ENCODE results near the gene ZNF710.

ZNF710 gene

DNA sequence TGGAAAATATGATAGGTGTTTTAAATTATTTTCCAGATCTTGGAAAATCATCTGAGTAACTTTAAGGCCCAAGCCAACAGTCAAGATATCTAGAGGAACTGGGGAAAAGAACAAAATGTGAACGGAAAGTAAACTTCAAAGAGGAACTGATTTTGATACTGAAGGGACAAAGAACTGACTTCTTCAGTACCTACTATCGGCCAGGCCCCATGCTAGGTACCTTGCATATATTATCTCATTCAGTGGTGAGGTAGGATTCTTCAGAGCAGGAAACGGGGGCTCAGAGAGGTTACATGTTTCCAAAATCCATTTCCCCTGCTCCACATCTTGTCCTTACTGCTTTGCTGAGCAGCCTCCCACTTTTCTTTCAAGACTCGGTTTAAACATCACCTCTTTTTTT is 9.8 kb upstream of the ZNF710 start:
- no peak for DNase-seq (ENCODE audit: low read depth in 2 of 2)

DNA sequence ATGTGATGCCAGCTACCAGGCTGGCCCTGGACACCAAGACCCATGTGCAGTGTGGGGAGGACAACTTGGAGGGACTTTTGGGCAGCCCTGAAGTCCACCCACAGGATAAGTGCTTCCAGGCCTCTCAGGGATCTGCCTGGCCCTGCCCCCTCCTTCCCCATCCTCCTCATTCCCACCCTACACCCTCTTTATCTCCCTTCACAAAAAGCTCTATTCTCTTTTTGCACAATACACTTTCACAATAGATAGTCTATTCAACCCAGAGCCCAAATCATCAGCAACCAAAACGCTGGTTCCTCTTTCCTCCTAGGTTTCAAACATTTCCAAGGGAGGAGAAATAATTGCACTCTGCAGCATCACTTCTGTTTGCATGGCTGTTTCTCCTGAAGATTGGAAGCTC is 7.8 kb upstream of the ZNF710 start:
- DNase-seq (ENCODE audit: low read depth in 2 of 2): no peak

DNA sequence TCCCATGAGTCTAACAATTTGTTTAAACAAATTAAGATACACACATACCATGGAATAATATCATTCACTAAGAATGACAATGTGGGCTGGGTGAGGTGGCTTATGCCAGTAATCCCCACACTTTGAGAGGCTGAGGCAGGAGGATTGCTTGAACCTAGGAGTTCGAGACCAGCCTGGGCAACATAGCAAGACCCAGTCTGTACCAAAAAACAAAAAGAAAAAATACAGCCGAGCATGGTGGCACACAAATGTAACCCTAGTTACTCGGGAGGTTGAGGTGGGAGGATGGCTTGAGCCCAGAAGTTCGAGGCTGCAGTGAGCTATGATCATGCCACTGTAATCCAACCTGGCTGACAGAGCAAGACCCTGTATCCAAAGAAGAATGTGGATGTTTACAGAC is 4.0 kb upstream of the ZNF710 start:
- DNase-seq (ENCODE audit: low read depth in 2 of 2): no peak

DNA sequence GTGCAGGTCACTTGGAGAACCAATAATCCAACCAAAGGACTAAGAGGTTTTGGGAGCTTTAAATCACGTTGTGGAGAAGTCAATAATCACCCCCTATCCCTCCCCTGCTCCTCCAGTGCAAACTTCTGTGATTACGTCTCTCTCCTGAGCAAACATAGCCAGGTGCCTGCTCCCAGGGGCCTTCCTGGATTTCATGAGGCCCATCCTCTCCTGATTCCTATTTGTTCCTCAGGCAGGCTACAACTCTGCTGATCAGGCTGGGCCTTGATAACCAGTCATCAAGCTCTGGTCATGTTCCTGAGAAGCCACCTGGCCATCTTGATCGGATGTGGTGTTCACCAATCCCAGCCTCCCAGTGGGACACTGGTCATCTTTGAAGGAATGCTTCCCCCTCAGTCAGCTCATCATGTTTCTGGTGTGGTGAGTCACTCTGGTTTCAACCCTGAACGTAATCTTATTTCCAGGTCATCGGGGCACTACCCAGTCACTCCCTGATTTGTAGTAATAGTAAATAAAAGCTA is 2.9 kb upstream of the ZNF710 start:
- DNase-seq (ENCODE audit: low read depth in 2 of 2): no peak

DNA sequence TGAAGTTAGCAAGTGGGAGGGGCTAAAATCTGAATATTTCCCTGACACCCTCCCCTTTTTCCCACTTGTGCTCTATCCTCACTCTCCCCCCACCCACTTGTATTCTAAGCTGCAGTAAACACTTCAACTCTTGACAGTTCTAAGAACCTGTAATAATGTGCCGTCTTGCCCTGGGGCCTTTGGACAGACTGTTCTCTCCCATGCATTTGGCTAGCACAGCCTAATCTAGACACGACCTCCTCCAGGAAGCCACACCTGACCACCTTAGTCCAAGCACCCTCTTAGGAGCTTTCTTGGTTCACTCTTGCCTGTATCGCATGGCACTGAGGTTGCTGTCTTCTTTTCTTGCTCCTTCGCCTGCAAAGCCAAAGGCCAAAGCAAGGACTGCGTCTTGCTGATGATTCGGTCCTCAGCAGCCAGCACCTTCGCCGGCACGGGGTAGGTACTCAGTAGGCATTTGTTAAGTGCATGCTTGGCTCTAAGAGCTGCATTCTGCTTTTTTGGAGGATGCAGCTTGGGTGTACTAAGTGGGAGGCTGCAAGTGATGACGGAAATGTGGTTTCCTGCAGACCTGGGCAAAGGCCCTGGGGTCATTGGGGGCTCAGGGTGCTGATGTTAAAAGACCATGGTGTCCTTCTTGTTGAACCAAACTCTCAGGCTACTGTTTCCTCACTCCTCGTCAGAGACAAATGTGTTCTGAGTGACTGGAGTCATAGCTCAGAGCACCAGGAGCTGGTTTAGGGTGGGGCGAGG is 2.0 kb upstream of the ZNF710 start:
- no peak for DNase-seq (ENCODE audit: low read depth in 2 of 2)

DNA sequence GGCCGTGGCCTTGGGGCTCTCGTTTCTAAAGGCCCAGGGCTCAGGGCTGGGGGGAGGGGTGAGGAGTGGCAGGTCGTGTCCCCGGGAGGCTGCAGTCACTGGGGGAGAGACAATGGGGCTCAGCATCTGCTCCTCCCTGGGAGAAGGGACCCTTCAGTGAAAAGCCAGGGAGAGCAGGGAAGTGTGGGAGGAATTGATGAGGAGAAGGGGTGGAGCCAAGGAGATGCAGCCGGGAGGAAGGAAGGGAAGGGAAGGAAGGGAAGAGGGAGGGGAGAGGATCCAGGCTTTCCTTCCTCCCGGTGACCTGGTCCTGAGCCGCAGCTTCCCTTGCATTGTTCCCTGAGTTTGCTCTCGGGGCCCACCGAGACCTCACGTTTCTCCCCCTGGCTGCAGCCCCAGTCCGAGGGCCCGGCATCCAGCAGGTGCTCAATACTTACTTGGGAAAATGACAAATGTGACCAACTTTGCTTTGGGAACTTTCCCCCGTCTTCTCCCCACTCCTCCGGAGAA is 1.4 kb upstream of the ZNF710 start:
- DNase-seq (ENCODE audit: low read depth in 2 of 2): no peak

DNA sequence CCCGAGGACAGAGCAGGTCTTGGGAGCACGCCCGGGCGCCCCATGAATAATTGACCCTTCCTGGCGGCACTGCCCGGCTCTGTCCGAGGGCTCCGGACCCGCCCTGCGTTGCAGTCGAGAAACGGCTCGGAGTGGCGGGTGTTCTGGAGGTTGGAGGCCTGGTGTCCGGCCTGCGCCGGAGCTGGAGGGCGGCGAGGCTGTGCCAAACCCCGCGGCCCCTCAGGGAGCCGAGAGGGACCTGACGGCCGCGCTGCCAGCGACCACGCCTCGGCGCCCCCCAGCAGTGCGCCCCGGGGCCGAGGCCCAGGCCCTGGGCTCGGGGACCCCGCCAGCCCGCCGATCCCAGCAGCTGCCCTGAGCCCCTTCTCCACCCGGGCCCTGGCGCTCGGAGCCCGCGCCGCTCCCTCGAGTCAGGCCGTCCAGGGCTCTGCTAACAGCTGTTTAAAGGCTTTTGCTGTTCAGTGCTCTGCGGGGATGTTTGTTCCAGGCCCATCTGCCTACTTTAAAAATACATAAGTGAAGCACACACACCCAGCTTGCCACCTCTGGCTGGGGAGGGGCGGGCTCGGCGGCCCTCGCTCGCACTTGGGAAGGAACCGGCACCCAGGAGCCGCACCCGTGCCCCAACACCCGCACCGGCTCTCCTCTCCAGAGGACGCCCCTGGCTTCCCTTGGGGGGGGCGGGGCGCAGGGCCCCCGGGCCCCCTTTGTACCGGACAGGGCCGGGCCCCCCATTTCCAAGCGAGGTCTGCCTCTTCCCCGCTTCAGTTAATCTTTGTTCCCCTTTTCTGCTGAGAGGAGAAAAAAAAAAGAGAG is 730 bp upstream of the ZNF710 start:
- DNase-seq (ENCODE audit: low read depth in 2 of 2): no peak

DNA sequence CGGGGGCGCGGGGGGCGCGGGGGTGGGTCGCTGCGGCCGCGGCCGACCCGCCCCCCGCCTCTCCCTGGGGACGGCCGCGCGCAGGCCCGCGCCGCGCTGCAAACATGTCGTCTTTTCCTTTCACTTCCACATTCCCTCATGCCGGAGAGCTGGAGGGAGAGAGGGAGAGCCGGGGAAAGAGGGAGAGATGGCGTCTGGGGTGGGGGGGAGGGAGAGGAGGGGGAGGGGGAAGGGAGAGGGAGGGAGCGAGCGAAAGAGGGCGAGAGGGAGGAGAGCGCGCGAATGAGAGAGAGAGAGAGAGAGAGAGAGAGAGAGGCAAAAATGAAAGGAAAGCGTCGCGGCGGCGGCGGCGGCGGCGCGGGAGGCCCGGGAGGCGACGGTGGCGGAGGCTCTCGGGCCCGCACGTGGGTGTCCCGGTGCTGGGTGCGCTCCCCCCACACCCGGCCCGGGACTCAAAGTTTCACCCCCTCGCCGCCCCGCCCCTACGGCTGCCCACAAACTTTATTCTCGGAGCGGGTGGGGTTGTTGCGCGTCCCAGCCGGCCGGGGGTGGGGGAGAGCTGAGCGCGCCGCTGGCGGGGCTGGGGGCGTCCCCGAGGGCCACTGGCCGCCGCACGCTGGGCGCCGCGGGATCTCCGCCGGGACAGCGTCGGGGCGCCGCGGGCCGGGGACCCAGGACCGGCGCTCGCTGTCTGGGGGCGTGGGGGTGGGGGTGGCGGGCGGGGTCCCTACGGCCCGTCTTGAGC is 731 bp downstream of the ZNF710 start:
- peak; percentile 35 to 38 for DNase-seq (ENCODE audit: low read depth in 2 of 2)

DNA sequence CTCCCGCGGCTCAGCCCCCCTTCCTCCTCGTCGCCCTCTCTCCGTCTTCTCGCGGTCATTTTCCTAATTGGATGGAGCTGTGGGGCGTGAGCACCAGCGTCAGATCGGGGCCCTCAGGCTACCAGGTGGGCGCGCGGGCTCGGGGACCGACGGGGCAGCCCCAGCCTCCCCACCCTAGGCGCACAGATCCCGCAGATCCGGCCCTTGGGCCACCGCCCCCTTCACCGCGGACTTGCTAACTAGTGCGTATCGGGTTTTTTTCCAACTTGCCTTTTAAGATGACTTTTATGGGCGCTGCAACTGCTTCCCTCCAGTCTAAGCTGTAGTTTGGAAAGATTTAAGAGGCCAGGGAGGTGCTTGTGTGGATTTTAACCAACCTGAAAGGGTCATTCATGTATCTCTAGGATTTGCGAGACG is 1.3 kb downstream of the ZNF710 start:
- no peak for DNase-seq (ENCODE audit: low read depth in 2 of 2)

DNA sequence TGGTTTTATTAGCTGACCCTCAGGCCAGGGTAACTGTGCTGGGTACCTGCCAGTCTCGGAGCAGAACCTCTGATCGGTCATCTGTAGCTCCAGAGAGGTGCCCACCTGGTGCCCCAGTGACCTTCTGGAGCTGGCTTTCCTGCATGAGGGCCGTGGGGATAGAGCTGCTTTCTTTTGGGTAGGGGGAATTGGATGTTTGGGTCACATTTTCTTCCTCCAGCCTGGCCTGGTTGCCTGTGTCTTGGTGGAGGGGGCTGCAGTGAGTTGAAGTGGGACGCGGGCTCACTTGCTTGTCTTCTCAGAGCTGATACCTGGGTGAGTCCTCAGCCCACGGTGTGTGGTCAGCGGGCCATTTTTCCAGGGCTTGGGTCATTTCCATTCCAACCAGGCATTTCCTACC is 2.6 kb downstream of the ZNF710 start:
- no peak for DNase-seq (ENCODE audit: low read depth in 2 of 2)

DNA sequence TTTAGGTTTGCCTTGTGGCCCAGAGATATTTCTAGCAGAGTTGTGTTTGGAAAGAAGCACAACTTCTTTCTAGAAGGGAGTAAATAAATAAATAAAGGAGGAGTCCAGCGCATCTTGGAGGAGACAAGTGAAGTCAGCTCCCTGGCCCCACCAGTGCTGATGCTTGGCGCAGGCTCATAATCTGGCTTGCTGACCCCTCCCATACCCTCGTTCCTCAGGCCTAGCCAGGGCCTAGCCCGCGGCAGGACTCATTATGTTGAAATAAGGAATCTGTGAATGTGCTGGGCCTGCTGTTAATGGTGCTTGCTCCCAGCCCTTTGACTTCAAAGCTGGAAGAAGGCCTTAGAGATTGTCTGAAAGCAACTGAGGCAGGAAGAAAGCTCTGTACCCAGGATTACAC is 3.1 kb downstream of the ZNF710 start:
- DNase-seq (ENCODE audit: low read depth in 2 of 2): no peak

DNA sequence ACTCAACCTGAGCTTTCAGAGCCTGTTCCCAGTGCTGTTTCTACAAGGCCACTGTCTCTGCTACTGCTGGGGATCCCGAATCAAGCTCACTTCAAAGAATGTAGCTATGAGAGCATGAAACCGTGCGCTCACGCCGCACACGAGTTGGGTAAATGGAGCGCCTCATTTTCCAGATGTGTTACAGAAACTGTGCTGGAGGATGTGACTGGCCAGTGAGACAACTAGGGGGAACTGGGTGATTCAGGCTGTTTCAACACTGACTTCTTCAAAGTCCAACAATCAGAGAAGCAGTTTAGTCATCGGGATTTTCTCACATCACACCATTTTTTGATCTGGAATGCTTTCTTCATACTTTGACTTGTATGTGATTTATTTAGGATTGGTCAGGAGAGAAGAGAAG is 3.5 kb downstream of the ZNF710 start:
- DNase-seq (ENCODE audit: low read depth in 2 of 2): peak; percentile 49 to 52

DNA sequence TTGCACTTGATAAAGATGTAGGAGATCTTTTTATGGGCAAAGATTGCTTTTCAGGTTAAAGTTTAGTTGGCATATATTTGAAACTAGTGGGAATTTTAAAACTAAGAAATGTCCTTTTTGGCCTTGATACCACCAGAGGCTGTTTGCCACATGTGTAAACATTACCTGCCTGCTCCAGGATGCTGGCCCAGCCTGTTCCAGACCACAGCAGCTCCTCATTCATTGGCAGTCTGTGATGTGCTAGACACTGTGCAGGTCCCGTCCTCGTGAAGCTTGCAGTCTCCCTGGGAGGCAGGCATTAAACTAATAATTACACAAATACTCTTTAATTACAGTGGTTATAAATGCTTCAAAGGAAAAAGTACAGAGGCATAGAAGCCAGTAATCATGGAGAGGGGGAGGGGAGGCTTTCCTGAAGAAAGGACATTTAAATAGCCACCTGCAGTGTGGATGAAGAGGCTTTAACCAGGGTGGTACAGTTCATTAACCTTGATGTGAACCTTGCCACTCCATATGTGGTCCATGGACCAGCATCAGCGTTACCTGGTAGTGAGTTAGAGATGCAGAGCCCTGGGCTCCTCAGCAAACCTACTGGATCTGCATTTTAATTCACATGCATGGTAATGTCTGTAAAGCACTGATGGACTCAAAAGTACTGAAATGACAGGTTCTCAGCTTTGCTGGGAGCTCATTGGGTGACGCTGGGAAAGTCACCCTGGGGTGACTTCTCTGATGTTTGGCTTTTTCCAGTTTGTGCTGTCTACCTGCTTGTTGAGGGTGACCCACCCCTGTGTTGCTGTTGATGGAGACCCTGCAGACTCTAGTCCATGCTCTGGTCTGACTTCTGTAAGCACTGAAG is 5.3 kb downstream of the ZNF710 start:
- DNase-seq (ENCODE audit: low read depth in 2 of 2): no peak

DNA sequence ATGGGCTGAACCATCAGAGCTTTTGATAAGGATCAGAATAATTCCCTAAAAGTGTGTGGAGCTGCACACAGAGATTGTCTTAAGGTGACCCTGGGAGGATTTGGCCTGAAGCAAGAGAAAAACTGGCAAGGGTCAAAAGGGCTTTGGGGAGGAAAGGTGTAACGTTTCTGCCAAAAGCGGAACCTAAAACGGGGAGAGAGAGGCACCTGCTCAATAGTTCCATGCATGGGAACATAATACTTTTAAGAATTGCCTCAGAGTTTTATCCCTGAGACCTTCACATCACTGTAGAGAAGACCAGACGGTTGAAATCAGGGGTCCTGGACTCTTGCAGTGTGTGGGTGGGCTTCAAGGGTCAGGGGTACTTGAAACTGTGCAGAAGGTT is 5.9 kb downstream of the ZNF710 start:
- DNase-seq (ENCODE audit: low read depth in 2 of 2): no peak

DNA sequence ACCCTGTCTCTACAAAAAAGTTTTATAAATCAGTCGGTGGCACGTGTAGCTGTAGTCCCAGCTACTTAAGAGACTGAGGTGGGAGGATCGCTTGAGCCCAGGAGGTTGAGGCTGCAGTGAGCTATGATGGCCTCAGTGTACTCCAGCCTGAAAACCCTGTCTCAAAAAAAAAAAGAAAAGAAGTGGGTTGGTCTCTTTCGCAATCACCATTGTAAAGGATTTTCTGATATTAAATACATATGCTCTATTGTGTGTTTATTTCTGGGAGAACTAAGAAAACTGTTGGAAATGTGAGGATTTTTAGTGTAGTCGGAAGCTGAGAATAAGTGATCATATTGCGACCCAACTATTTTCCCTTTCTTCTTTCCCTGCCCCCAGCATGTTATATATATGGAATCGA is 7.5 kb downstream of the ZNF710 start:
- no peak for DNase-seq (ENCODE audit: low read depth in 2 of 2)

DNA sequence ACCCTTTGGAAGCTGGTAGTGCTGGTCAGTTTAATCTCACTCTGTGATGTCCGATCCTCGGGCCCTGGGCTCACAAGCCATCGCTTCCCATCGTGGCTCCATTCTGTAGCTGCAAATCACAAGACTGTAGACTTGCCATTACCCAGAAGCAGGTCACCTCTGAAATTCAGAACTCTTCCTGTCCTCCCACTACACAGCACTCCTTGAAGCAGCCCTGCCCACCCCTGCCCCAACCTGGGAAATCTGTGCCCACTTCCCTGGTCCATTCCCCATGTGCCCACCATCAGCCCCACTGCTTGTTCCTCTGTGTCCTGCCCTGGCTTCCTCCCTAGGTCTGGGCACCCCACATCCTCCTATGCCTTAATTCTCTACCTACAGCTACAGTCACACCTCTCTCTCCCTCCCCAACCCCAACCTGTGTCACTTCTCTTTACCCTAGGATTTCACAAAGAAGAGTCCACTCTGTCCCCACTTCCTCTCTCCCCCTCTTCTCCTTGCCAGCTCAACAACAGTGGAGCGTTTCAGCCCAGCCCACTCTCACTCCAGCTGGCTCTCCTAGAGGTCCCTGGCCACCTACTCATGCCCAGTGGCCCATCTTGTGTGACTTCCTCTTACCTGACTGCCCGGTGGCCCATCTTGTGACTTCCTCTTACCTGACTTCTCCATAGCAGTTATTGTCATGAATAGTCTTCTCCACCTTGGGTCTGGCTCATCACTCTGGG is 8.3 kb downstream of the ZNF710 start:
- DNase-seq (ENCODE audit: low read depth in 2 of 2): no peak

DNA sequence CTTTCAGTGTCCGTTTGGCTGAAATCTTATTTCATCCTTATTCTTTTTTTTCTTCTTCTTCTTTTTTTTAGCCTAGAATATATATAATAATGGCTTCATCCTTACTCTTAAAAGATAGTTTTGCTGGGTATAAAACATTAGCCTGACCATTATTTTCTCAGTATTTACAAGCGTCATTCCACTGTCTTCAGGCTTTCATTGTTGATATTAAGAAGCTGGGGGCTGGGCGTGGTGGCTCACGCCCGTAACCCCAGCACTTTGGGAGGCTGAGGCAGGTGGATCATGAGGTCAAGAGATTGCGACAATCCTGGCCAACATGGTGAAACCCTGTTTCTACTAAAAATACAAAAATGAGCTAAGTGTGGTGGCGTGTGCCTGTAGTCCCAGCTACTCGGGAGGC is 10.6 kb downstream of the ZNF710 start:
- no peak for DNase-seq (ENCODE audit: low read depth in 2 of 2)

DNA sequence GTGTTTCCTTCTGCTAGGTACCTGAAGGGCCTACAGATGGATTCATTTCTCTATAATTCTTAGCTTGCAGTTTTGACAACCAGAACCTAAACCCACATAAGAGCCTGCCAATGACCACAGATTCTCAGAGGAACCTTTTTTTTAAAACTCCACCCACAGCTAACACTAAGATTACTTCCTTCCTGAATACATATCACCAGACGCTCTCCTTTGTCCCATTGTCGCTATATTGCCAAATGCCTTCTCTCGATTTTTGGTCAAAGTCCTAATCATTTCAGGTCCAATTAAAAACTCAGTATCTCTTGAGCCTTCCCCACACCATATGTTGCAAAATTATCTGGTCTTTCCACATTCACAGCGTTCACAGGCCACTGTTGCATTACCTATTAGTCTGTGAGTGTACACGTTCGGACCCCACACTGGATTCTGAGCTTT is 12.4 kb downstream of the ZNF710 start:
- no peak for DNase-seq (ENCODE audit: low read depth in 2 of 2)

DNA sequence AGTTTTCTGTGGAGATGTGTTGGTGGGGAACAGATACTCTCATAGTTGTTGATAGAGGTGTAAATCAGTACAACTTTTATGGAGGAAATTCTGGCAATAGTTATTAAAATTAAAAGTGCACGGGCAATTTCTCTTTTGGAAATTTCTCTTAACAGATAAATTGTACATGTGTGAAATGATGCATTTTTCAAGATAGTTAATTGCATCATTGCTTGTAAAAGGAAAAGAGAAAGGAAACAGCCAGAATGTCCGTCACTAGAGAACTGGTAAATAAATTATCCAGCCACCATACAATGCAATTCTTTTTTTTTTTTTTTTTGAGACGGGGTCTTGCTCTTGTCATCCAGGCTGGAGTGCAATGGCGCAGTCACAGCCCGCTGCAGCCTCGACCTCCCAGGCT is 14.2 kb downstream of the ZNF710 start:
- DNase-seq (ENCODE audit: low read depth in 2 of 2): no peak

DNA sequence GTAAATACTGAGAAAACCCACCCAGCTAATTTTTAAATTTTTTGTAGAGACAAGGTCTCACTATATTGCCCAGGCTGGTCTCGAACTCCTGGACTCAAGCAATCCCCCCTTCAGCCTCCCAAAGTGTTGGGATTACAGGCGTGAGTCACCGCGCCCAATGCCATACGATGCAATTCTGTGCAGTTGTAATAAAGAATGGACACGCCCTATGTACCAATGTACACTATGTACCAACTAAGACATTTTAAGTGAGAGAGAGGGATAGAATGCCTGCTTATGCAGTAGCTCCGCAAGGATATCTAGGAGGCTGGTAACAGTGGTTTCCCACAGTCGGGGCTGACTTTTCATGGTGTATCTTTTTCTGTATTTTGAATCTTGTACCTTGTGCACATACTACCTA is 14.6 kb downstream of the ZNF710 start:
- DNase-seq (ENCODE audit: low read depth in 2 of 2): no peak

DNA sequence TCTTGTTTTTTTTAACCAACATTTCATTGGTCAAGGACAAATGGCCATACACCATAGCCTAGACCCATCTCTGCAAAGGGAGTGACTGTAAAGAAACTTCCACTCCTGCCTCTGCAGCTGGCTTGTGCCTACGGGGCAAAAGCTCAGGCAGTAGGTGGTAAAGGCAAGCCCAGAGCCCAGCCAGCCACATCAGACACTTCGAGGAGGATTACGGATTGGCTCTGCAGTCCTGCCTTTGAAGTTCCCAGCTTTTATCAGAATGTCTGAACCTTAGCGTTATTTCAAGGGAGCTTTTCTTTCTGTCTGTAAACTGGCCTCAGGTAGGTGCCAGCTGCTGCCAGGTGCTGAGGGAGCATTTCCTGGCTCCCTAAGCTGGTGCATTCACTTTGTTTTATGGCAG is 15.6 kb downstream of the ZNF710 start:
- DNase-seq (ENCODE audit: low read depth in 2 of 2): no peak

Data from stimulated activated CD4-positive, alpha-beta T cell treated with anti-CD3 and anti-CD28 coated beads, Interleukin-15, amount 100 ng/mL, for 48 hours (primary cell).